Stimulated activated CD8-positive, alpha-beta memory T cell treated with anti-CD3 and anti-CD28 coated beads, Interleukin-15, amount 100 ng/mL, for 48 hours (primary cell): ENCODE measurements around the gene PXT1.

Experiments used
- DNase-seq, 2 donors: peaks; one replicate each; pipeline ENCODE4 v3.0.0-alpha.2; 2020; ENCODE audit warnings: low read depth in 2 of 2

Gene PXT1

GRCh38 chr6:36389353-36389752 lies 53.3 kb downstream of the PXT1 start:
- no peak for DNase-seq

- DNase-seq, result peak; percentile 26
Observed at GRCh38 chr6:36387440-36388303, 55.0 kb downstream of the PXT1 start, which contains the start of gene ETV7. TSS of gene ETV7 (minus strand) at chr6:36387669. CDS start at chr6:36387541, 128 bp downstream.

GRCh38 chr6:36386495-36387439 lies 55.9 kb downstream of the PXT1 start:
- DNase-seq, result no peak

- DNase-seq, result no peak
Observed at GRCh38 chr6:36384095-36384494, 58.6 kb downstream of the PXT1 start.

- no peak for DNase-seq
Observed at GRCh38 chr6:36383606-36384005, 59.0 kb downstream of the PXT1 start.

- DNase-seq, result no peak
Observed at GRCh38 chr6:36382976-36383375, 59.7 kb downstream of the PXT1 start.

GRCh38 chr6:36381502-36382389 lies 60.9 kb downstream of the PXT1 start:
- DNase-seq, result no peak

- no peak for DNase-seq
Observed at GRCh38 chr6:36380166-36380565, 62.5 kb downstream of the PXT1 start.

GRCh38 chr6:36378936-36379335 lies 63.7 kb downstream of the PXT1 start:
- no peak for DNase-seq

- no peak for DNase-seq
Observed at GRCh38 chr6:36378243-36378920, 64.3 kb downstream of the PXT1 start.

GRCh38 chr6:36377594-36377993 lies 65.1 kb downstream of the PXT1 start:
- DNase-seq, result no peak

GRCh38 chr6:36376742-36377141 lies 65.9 kb downstream of the PXT1 start:
- no peak for DNase-seq

GRCh38 chr6:36376183-36376582 lies 66.5 kb downstream of the PXT1 start:
- no peak for DNase-seq

- no peak for DNase-seq
Observed at GRCh38 chr6:36375644-36376155, 67.0 kb downstream of the PXT1 start.

- no peak for DNase-seq
Observed at GRCh38 chr6:36374972-36375371, 67.7 kb downstream of the PXT1 start.

- no peak for DNase-seq
Observed at GRCh38 chr6:36374194-36374593, 68.5 kb downstream of the PXT1 start.

- DNase-seq, result no peak
Observed at GRCh38 chr6:36373368-36374019, 69.2 kb downstream of the PXT1 start.

GRCh38 chr6:36372088-36372487 lies 70.6 kb downstream of the PXT1 start:
- no peak for DNase-seq

GRCh38 chr6:36371211-36371610 lies 71.4 kb downstream of the PXT1 start:
- no peak for DNase-seq

- DNase-seq, result no peak
Observed at GRCh38 chr6:36370638-36371037, 72.0 kb downstream of the PXT1 start.
